Keratinocyte (primary cell): ENCODE data around the gene SLC5A5. TPM values are rescaled to one million over a fixed set of nuclear protein-coding genes. Genes with fewer than 3 reads are reported as not detected.

Source experiments
- DNase-seq: peaks from one replicate; pipeline ENCODE4 v3.0.0-alpha.2; 2011; ENCODE audit warnings: low read depth, missing footprints, low spot score
- FAIRE-seq: peaks from 2 replicates; lab custom pipeline; 2011; peaks lifted over from hg19 to GRCh38; lab: Jason Lieb, UNC
- H2AFZ ChIP-seq: 2 replicates; pipeline ENCODE4 v1.6.0; 2012; ENCODE audit warnings: low read length, control low read depth, inconsistent platforms; ENCODE audit not compliant: control insufficient read depth
- H3K27ac ChIP-seq: 2 replicates; pipeline ENCODE4 v1.5.1; 2011; ENCODE audit warnings: low read length; ENCODE audit not compliant: control insufficient read depth, insufficient read depth
- H3K27me3 ChIP-seq: 3 replicates; pipeline ENCODE4 v1.6.0; 2011; ENCODE audit warnings: low read length; ENCODE audit not compliant: control insufficient read depth, insufficient read depth; ENCODE audit errors: extremely low read depth
- H3K36me3 ChIP-seq, 2 experiments: 2 replicates in 1 of 2; 3 replicates in 1 of 2; pipeline ENCODE4 v1.5.1; 2011; ENCODE audit warnings: low read length in 2 of 2, mild to moderate bottlenecking in 1 of 2; ENCODE audit not compliant: control insufficient read depth in 2 of 2, insufficient read depth in 2 of 2; ENCODE audit errors: extremely low read depth in 1 of 2
- H3K4me1 ChIP-seq: 3 replicates; pipeline ENCODE4 v1.5.1; 2011; ENCODE audit warnings: low read length; ENCODE audit not compliant: control insufficient read depth, insufficient read depth; ENCODE audit errors: extremely low read depth
- H3K4me2 ChIP-seq: 3 replicates; pipeline ENCODE4 v1.6.0; 2011; ENCODE audit warnings: low read depth, low read length; ENCODE audit not compliant: control insufficient read depth, insufficient read depth; ENCODE audit errors: extremely low read depth
- H3K4me3 ChIP-seq, 3 experiments: fragments of 200-600 bp in 1 of 3; sonication (generic) in 1 of 3; 2 replicates in 2 of 3; 3 replicates in 1 of 3; pipeline ENCODE4 v1.5.1; 2011 to 2016; ENCODE audit warnings: low read length in 3 of 3, mild to moderate bottlenecking in 3 of 3, control low read depth in 2 of 3, inconsistent platforms in 1 of 3, low read depth in 1 of 3, mixed read lengths in 1 of 3, mixed run types in 1 of 3, moderate library complexity in 1 of 3; ENCODE audit not compliant: control insufficient read depth in 2 of 3, insufficient read depth in 2 of 3; ENCODE audit errors: extremely low read depth in 1 of 3
- H3K79me2 ChIP-seq: 2 replicates; pipeline ENCODE4 v1.6.0; 2012; ENCODE audit warnings: low read length; ENCODE audit not compliant: control insufficient read depth, insufficient read depth
- H3K9ac ChIP-seq: 3 replicates; pipeline ENCODE4 v1.6.0; 2011; ENCODE audit warnings: low read length; ENCODE audit not compliant: control insufficient read depth, insufficient read depth; ENCODE audit errors: extremely low read depth
- H3K9me1 ChIP-seq: 3 replicates; pipeline ENCODE4 v1.6.0; 2011; ENCODE audit warnings: low read length; ENCODE audit not compliant: control insufficient read depth, insufficient read depth; ENCODE audit errors: extremely low read depth
- H3K9me3 ChIP-seq: 2 replicates; pipeline ENCODE4 v1.5.1; 2012; ENCODE audit warnings: low read depth, low read length; ENCODE audit not compliant: control insufficient read depth
- H4K20me1 ChIP-seq: 3 replicates; pipeline ENCODE4 v1.6.0; 2011; ENCODE audit warnings: low read length; ENCODE audit not compliant: control insufficient read depth, insufficient read depth; ENCODE audit errors: extremely low read depth
- CTCF ChIP-seq, 3 experiments: IDR thresholded peaks in 1 of 3; conservative IDR thresholded peaks in 1 of 3; optimal IDR thresholded peaks in 1 of 3; 2 replicates in 2 of 3; 3 replicates in 1 of 3; pipeline versions ENCODE3 to v1.5.1; 2011; ENCODE audit warnings: low read length in 3 of 3, mild to moderate bottlenecking in 3 of 3, moderate library complexity in 2 of 3, control low read depth in 1 of 3, inconsistent platforms in 1 of 3; ENCODE audit not compliant: insufficient read depth in 2 of 3; ENCODE audit errors: extremely low read depth in 1 of 3
- EZH2 ChIP-seq: IDR thresholded peaks from one replicate; pipeline ENCODE4 v1.6.1; 2012; ENCODE audit warnings: inconsistent platforms, mild to moderate bottlenecking, low read length, moderate library complexity
- dilution Hi-C: fragments of 300-500 bp; cut with MboI; formaldehyde crosslinking; loops from one replicate; pipeline ENCODE4 v1.7.0; 2020; ENCODE audit warnings: low sequenced_read_pairs; ENCODE audit not compliant: extremely low pct_ligation_motif_present
- polyA plus RNA-seq, 5 experiments: library from polyadenylated mRNA; depleted of rRNA in 3 of 5; stranded (reverse) in 3 of 5; stranded (forward) in 1 of 5; unstranded in 1 of 5; fragments of >200 nt; gene quantifications; 1 replicate in 1 of 5; 2 replicates in 3 of 5; 3 replicates in 1 of 5; pipeline versions ENCODE4 v1.2.1 to v1.2.3, GENCODE V29; 2011 to 2012; ENCODE audit warnings: missing spikeins in 2 of 5, low read depth in 1 of 5, low replicate concordance in 1 of 5

The SLC5A5 gene
- polyA plus RNA-seq, 1 donor (not counting 4 experiments of a cell fraction or from before 2014, with no cell fraction given), result not detected

DNA sequence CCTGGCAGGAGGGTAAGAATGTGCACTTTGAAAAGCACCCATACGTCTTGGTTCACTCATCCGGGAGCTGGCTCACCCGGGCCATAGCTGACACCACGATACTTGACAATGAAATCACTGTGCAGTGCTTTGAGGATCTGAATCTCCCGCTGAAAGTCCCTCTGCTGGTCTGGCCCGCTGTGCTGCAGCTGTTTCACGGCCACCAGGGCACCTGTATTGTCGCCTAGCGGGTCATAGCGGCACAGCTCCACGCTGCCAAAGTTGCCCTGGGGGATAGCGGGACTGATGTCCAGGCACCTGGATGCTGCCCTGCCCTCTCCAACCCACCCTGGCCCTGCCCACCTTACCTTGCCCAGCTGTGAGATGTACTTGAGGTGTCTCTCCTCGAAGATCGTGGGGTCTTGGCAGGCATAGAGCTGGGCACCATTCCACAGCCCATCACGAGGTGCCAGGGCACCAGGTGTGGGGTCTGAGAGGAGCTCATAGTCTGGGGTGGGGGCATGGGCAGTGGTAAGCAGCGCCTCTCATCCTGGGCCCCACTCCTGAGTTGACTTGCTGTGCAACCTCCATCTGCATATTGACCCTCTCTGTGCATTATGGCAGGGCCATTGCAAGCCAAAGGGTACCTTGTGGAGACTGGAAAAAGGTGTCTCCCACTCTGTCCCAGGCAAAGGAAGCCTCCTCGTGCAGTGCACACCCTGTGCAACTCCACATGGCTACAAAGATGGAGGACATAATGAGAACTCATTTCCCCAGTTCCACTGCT is 39.1 kb upstream of the SLC5A5 start:
- Histone ChIP-seq H3K4me2 (no peak overlapping the region), H3K79me2 (no peaks in the 10 kb centered on the region), H4K20me1 (no peaks in the 10 kb centered on the region), H3K9me3 (no peaks in the 10 kb centered on the region), H3K27ac (no peak overlapping the region), H3K36me3 (no peaks in the 10 kb centered on the region), H3K4me1 (peaks cover 7% of the 10 kb centered on the region), H3K27me3 (peaks cover 5% of the 10 kb centered on the region), H3K9me1 (no peaks in the 10 kb centered on the region), H2AFZ (no peak overlapping the region), H3K9ac (no peak overlapping the region), H3K4me3 (no peak overlapping the region)
- no peak for TF ChIP-seq EZH2
- TF ChIP-seq CTCF (optimal IDR thresholded peaks at IDR 0.05 in 1 of 3, IDR thresholded peaks at IDR 0.05 in 1 of 3, conservative IDR thresholded peaks at IDR 0.05 in 1 of 3; ENCODE audit: extremely low read depth in 1 of 3, insufficient read depth in 2 of 3, low read length in 3 of 3), result no peak
- FAIRE-seq (no peak), DNase-seq (no peak)
- dilution Hi-C loops, result no loop called here

GRCh38 chr19:17834350-17835181 is 37.2 kb upstream of the SLC5A5 start:
- H3K4me2 ChIP-seq, result no peak overlapping the region
- no peaks in the 10 kb centered on the region for H3K79me2 ChIP-seq
- peaks cover 7% of the 10 kb centered on the region for H3K4me1 ChIP-seq
- H3K9me1 ChIP-seq, result no peaks in the 10 kb centered on the region
- FAIRE-seq (no peak), DNase-seq (no peak)
- H3K9ac ChIP-seq, result no peak overlapping the region
- no peak overlapping the region for H2AFZ ChIP-seq
- no peak overlapping the region for H3K27ac ChIP-seq
- H3K36me3 ChIP-seq, result no peaks in the 10 kb centered on the region
- no peak for TF ChIP-seq CTCF (optimal IDR thresholded peaks at IDR 0.05 in 1 of 3, IDR thresholded peaks at IDR 0.05 in 1 of 3, conservative IDR thresholded peaks at IDR 0.05 in 1 of 3; ENCODE audit: extremely low read depth in 1 of 3, insufficient read depth in 2 of 3, low read length in 3 of 3)
- TF ChIP-seq EZH2, result no peak
- H3K9me3 ChIP-seq, result no peaks in the 10 kb centered on the region
- no peaks in the 10 kb centered on the region for H4K20me1 ChIP-seq
- H3K27me3 ChIP-seq, result peaks cover 5% of the 10 kb centered on the region
- H3K4me3 ChIP-seq, result no peak overlapping the region
- dilution Hi-C loops, result no loop called here
